Loucy (cell line): Measurements from ENCODE around the gene UBAP2.

Experiments
- CTCF ChIP-seq: fragments of 200-600 bp; sonication (generic); conservative IDR thresholded peaks from 2 replicates; pipeline ENCODE4 v1.5.1; 2014; ENCODE audit warnings: mild to moderate bottlenecking, antibody characterized with exemption, low read length
- EZH2phosphoT487 ChIP-seq: fragments of 200-600 bp; IDR thresholded peaks from 2 replicates; pipeline ENCODE4 v1.6.1; 2018; ENCODE audit warnings: antibody characterized with exemption, mild to moderate bottlenecking, moderate library complexity, borderline replicate concordance

GRCh38 chr9:34089311-34089710 lies 40.6 kb upstream of the UBAP2 start:
- TF ChIP-seq CTCF (no peak), EZH2phosphoT487 (no peak)
